WTC11 (cell line): ENCODE results near the gene ATP13A4. TPM values are rescaled to one million over a fixed set of nuclear protein-coding genes. Genes with fewer than 3 reads are reported as not detected.

Experiments
- ATAC-seq: fragments of 200-7000 bp; cut with Tn5 transposase; 2 replicates; pipeline ENCODE4 v1.10.0; 2021; ENCODE audit warnings: mild to moderate bottlenecking, moderate library complexity
- CTCF ChIA-PET: fragments of 300-600 bp; sonication (Branson Sonifier 250); formaldehyde crosslinking; loops from one replicate; lab custom pipeline; 2021; ENCODE audit warnings: antibody characterized with exemption; lab: Charles Lee
- POLR2A ChIA-PET: fragments of 350-600 bp; sonication (Branson Sonifier 250); formaldehyde crosslinking; loops from one replicate; lab custom pipeline; 2021; ENCODE audit warnings: antibody characterized with exemption; lab: Charles Lee
- DNase-seq: peaks from one replicate; pipeline ENCODE4 v3.0.0; 2021; ENCODE audit warnings: low spot score
- H3K27ac Mint-ChIP-seq: 2 replicates; pipeline ENCODE4 v1.8.0; 2021; ENCODE audit warnings: mixed read lengths
- H3K27me3 Mint-ChIP-seq: 2 replicates; pipeline ENCODE4 v1.8.0; 2021; ENCODE audit warnings: low read depth, mild to moderate bottlenecking, moderate library complexity, mixed read lengths
- H3K36me3 Mint-ChIP-seq: 2 replicates; pipeline ENCODE4 v1.8.0; 2021; ENCODE audit warnings: mixed read lengths
- H3K4me1 Mint-ChIP-seq: 2 replicates; pipeline ENCODE4 v1.8.0; 2022; ENCODE audit warnings: mixed read lengths
- H3K4me3 Mint-ChIP-seq: 2 replicates; pipeline ENCODE4 v1.8.0; 2021; ENCODE audit warnings: mild to moderate bottlenecking, moderate library complexity, mixed read lengths
- H3K9me3 Mint-ChIP-seq: 2 replicates; pipeline ENCODE4 v1.8.0; 2021; ENCODE audit warnings: mixed read lengths
- CREB1 ChIP-seq: sonication (generic); formaldehyde crosslinking; IDR thresholded peaks from 2 replicates; pipeline ENCODE4 v1.8.0; 2023; ENCODE audit warnings: mild to moderate bottlenecking, missing genetic modification reagents
- CREM ChIP-seq: sonication (generic); formaldehyde crosslinking; IDR thresholded peaks from 2 replicates; pipeline ENCODE4 v1.8.1; 2022; ENCODE audit warnings: mild to moderate bottlenecking, missing genetic modification reagents, moderate library complexity
- ETV6 ChIP-seq: sonication (generic); formaldehyde crosslinking; IDR thresholded peaks from 2 replicates; pipeline ENCODE4 v1.8.1; 2022; ENCODE audit warnings: mild to moderate bottlenecking, missing genetic modification reagents
- NFYB ChIP-seq: sonication (generic); formaldehyde crosslinking; conservative IDR thresholded peaks from 2 replicates; pipeline ENCODE4 v1.8.0; 2022; ENCODE audit warnings: low read depth, missing genetic modification reagents
- NR2C2 ChIP-seq: sonication (generic); formaldehyde crosslinking; IDR thresholded peaks from 2 replicates; pipeline ENCODE4 v1.8.0; 2022; ENCODE audit warnings: mild to moderate bottlenecking, missing genetic modification reagents
- NR3C1 ChIP-seq: sonication (generic); formaldehyde crosslinking; conservative IDR thresholded peaks from 2 replicates; pipeline ENCODE4 v1.8.1; 2023; ENCODE audit warnings: low read depth, mild to moderate bottlenecking, missing genetic modification reagents
- OVOL2 ChIP-seq: fragments of 250-450 bp; sonication (Bioruptor Pico); IDR thresholded peaks from 2 replicates; pipeline ENCODE4 v1.9.0; 2021; ENCODE audit warnings: mild to moderate bottlenecking, borderline replicate concordance
- PRRX2 ChIP-seq: fragments of 250-450 bp; sonication (Bioruptor Pico); IDR thresholded peaks from 2 replicates; pipeline ENCODE4 v1.8.0; 2021; ENCODE audit warnings: mild to moderate bottlenecking
- SMAD4 ChIP-seq: sonication (generic); formaldehyde crosslinking; IDR thresholded peaks from 2 replicates; pipeline ENCODE4 v1.8.0; 2022; ENCODE audit warnings: mild to moderate bottlenecking, missing genetic modification reagents
- SP1 ChIP-seq: sonication (generic); formaldehyde crosslinking; conservative IDR thresholded peaks from 2 replicates; pipeline ENCODE4 v1.8.1; 2022; ENCODE audit warnings: missing genetic modification reagents
- TCF7 ChIP-seq: sonication (generic); formaldehyde crosslinking; IDR thresholded peaks from 2 replicates; pipeline ENCODE4 v1.8.0; 2022; ENCODE audit warnings: mild to moderate bottlenecking, low read depth, missing genetic modification reagents, moderate library complexity
- TEAD4 ChIP-seq: sonication (generic); formaldehyde crosslinking; IDR thresholded peaks from 2 replicates; pipeline ENCODE4 v1.8.0; 2022; ENCODE audit warnings: mild to moderate bottlenecking, missing genetic modification reagents
- ZNF121 ChIP-seq: sonication (generic); formaldehyde crosslinking; IDR thresholded peaks from 2 replicates; pipeline ENCODE4 v1.8.0; 2023; ENCODE audit warnings: missing genetic modification reagents
- ZNF232 ChIP-seq: sonication (generic); formaldehyde crosslinking; IDR thresholded peaks from 2 replicates; pipeline ENCODE4 v1.8.0; 2022; ENCODE audit warnings: mild to moderate bottlenecking, missing genetic modification reagents
- ZNF396 ChIP-seq: fragments of 250-450 bp; sonication (Bioruptor Pico); IDR thresholded peaks from 2 replicates; pipeline ENCODE4 v1.8.0; 2021; ENCODE audit warnings: mild to moderate bottlenecking, moderate library complexity, borderline replicate concordance
- ZNF671 ChIP-seq: fragments of 250-450 bp; sonication (Bioruptor Pico); IDR thresholded peaks from 2 replicates; pipeline ENCODE4 v1.8.0; 2021; ENCODE audit warnings: mild to moderate bottlenecking
- total RNA-seq: library from RNA; stranded (reverse); gene quantifications from 3 replicates; pipeline ENCODE4 v1.2.3, GENCODE V29; 2021
- TF ChIP-seq, protein P1 (sequence below): sonication (generic); formaldehyde crosslinking; IDR thresholded peaks from 2 replicates; pipeline ENCODE4 v1.8.1; 2022; ENCODE audit warnings: missing genetic modification reagents, borderline replicate concordance
- TF ChIP-seq, protein P2 (sequence below): sonication (generic); formaldehyde crosslinking; IDR thresholded peaks from 2 replicates; pipeline ENCODE4 v1.8.1; 2023; ENCODE audit warnings: mild to moderate bottlenecking, missing genetic modification reagents, moderate library complexity
- TF ChIP-seq, protein P3 (sequence below): fragments of 250-450 bp; sonication (Bioruptor Pico); IDR thresholded peaks from 2 replicates; pipeline ENCODE4 v1.9.0; 2021; ENCODE audit warnings: mild to moderate bottlenecking, borderline replicate concordance
- TF ChIP-seq, protein P4 (sequence below): sonication (generic); formaldehyde crosslinking; IDR thresholded peaks from 2 replicates; pipeline ENCODE4 v1.8.0; 2022; ENCODE audit warnings: mild to moderate bottlenecking, missing genetic modification reagents
- TF ChIP-seq, protein P5 (sequence below): fragments of 250-450 bp; sonication (Bioruptor Pico); IDR thresholded peaks from 2 replicates; pipeline ENCODE4 v1.8.0; 2021; ENCODE audit warnings: mild to moderate bottlenecking
- TF ChIP-seq, protein P6 (sequence below): sonication (generic); formaldehyde crosslinking; conservative IDR thresholded peaks from 2 replicates; pipeline ENCODE4 v1.8.1; 2022; ENCODE audit warnings: mild to moderate bottlenecking, missing genetic modification reagents

Gene ATP13A4
- total RNA-seq, 1 experiment from 2014 or later = 0.20 TPM

DNA sequence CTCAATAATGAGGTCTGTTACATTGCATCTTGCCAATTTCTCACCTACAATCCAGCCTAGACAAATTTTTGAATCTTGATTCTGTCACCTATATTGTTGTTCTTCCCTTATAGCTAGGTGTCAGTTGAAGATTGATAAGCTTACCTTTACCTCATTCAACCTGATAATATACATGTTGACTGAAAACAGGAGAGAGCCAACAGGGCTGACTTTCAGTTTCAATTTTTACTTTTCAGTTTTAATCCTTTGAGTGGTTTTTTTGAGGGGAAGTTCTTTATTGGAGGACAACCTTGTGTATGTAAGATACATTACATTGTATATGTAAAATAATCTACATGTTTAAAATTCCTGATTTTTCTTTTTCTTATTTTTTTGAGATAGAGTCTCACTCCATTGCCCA lies 181.9 kb downstream of the ATP13A4 start (continued):
- TF ChIP-seq, protein P1, sequence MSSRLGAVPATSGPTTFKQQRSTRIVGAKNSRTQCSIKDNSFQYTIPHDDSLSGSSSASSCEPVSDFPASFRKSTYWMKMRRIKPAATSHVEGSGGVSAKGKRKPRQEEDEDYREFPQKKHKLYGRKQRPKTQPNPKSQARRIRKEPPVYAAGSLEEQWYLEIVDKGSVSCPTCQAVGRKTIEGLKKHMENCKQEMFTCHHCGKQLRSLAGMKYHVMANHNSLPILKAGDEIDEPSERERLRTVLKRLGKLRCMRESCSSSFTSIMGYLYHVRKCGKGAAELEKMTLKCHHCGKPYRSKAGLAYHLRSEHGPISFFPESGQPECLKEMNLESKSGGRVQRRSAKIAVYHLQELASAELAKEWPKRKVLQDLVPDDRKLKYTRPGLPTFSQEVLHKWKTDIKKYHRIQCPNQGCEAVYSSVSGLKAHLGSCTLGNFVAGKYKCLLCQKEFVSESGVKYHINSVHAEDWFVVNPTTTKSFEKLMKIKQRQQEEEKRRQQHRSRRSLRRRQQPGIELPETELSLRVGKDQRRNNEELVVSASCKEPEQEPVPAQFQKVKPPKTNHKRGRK = no peak
- no peak for TF ChIP-seq ETV6 (CRISPR knock-in tag)
- no peak for TF ChIP-seq SMAD4 (CRISPR knock-in tag)

DNA sequence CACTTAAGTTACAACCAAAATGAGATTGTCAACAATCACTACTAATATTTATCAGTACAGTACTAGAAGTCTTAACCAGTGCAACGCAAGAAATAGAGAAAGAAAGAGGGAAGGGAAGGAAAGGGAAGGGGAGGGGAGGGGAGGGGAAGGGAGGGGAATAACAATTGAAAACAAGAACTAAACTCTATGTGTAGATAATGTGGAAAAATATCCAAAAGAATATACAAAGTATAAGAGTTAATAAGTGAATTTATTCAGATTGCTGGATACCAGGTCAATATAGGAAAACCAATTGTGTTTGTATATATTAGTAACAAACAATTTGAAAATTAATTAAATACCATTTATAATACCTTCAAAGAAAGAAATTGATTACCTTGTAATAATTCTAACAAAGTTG lies 186.8 kb downstream of the ATP13A4 start:
- ATAC-seq = no peak
- Mint-ChIP-seq H3K4me3 (no peak overlapping the region), H3K27ac (no peak overlapping the region), H3K4me1 (no peaks in the 10 kb centered on the region), H3K27me3 (no peaks in the 10 kb centered on the region)
- POLR2A ChIA-PET = no interaction called here
- DNase-seq = no peak
- TF ChIP-seq, protein P2, sequence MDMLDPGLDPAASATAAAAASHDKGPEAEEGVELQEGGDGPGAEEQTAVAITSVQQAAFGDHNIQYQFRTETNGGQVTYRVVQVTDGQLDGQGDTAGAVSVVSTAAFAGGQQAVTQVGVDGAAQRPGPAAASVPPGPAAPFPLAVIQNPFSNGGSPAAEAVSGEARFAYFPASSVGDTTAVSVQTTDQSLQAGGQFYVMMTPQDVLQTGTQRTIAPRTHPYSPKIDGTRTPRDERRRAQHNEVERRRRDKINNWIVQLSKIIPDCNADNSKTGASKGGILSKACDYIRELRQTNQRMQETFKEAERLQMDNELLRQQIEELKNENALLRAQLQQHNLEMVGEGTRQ = no peak
- no peak for TF ChIP-seq ZNF671 (CRISPR knock-in tag)
- no peak for TF ChIP-seq TEAD4 (CRISPR knock-in tag)
- no peak for TF ChIP-seq ZNF232
- TF ChIP-seq ETV6 (CRISPR knock-in tag) = no peak
- no peak for TF ChIP-seq CREM (CRISPR knock-in tag)
- no peak for TF ChIP-seq CREB1
- no peak for TF ChIP-seq TCF7 (CRISPR knock-in tag)
- TF ChIP-seq ZNF396 (CRISPR knock-in tag) = no peak
- TF ChIP-seq, protein P3, sequence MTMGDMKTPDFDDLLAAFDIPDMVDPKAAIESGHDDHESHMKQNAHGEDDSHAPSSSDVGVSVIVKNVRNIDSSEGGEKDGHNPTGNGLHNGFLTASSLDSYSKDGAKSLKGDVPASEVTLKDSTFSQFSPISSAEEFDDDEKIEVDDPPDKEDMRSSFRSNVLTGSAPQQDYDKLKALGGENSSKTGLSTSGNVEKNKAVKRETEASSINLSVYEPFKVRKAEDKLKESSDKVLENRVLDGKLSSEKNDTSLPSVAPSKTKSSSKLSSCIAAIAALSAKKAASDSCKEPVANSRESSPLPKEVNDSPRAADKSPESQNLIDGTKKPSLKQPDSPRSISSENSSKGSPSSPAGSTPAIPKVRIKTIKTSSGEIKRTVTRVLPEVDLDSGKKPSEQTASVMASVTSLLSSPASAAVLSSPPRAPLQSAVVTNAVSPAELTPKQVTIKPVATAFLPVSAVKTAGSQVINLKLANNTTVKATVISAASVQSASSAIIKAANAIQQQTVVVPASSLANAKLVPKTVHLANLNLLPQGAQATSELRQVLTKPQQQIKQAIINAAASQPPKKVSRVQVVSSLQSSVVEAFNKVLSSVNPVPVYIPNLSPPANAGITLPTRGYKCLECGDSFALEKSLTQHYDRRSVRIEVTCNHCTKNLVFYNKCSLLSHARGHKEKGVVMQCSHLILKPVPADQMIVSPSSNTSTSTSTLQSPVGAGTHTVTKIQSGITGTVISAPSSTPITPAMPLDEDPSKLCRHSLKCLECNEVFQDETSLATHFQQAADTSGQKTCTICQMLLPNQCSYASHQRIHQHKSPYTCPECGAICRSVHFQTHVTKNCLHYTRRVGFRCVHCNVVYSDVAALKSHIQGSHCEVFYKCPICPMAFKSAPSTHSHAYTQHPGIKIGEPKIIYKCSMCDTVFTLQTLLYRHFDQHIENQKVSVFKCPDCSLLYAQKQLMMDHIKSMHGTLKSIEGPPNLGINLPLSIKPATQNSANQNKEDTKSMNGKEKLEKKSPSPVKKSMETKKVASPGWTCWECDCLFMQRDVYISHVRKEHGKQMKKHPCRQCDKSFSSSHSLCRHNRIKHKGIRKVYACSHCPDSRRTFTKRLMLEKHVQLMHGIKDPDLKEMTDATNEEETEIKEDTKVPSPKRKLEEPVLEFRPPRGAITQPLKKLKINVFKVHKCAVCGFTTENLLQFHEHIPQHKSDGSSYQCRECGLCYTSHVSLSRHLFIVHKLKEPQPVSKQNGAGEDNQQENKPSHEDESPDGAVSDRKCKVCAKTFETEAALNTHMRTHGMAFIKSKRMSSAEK = no peak
- no peak for TF ChIP-seq OVOL2
- TF ChIP-seq, protein P4, sequence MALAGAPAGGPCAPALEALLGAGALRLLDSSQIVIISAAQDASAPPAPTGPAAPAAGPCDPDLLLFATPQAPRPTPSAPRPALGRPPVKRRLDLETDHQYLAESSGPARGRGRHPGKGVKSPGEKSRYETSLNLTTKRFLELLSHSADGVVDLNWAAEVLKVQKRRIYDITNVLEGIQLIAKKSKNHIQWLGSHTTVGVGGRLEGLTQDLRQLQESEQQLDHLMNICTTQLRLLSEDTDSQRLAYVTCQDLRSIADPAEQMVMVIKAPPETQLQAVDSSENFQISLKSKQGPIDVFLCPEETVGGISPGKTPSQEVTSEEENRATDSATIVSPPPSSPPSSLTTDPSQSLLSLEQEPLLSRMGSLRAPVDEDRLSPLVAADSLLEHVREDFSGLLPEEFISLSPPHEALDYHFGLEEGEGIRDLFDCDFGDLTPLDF (CRISPR knock-in tag) = no peak
- TF ChIP-seq ZNF121 (CRISPR knock-in tag) = no peak
- TF ChIP-seq, protein P5, sequence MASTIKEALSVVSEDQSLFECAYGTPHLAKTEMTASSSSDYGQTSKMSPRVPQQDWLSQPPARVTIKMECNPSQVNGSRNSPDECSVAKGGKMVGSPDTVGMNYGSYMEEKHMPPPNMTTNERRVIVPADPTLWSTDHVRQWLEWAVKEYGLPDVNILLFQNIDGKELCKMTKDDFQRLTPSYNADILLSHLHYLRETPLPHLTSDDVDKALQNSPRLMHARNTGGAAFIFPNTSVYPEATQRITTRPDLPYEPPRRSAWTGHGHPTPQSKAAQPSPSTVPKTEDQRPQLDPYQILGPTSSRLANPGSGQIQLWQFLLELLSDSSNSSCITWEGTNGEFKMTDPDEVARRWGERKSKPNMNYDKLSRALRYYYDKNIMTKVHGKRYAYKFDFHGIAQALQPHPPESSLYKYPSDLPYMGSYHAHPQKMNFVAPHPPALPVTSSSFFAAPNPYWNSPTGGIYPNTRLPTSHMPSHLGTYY (CRISPR knock-in tag) = no peak
- no peak for TF ChIP-seq PRRX2 (CRISPR knock-in tag)
- TF ChIP-seq, protein P6, sequence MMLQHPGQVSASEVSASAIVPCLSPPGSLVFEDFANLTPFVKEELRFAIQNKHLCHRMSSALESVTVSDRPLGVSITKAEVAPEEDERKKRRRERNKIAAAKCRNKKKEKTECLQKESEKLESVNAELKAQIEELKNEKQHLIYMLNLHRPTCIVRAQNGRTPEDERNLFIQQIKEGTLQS (CRISPR knock-in tag) = no peak
- TF ChIP-seq NR3C1 = no peak
- TF ChIP-seq NR2C2 (CRISPR knock-in tag) = no peak
- TF ChIP-seq NFYB (CRISPR knock-in tag) = no peak
- TF ChIP-seq SP1 (CRISPR knock-in tag) = no peak
- TF ChIP-seq, all 79 proteins: peak for 0
- no peaks in the 10 kb centered on the region for H3K9me3 Mint-ChIP-seq
- H3K36me3 Mint-ChIP-seq = no peaks in the 10 kb centered on the region
- CTCF ChIA-PET = no interaction called here
